MG63 (cell line): Measurements from ENCODE around the gene SERPINB3. TPM values are rescaled to one million over a fixed set of nuclear protein-coding genes. Genes with fewer than 3 reads are reported as not detected.
"Not testable (repeated sequence)": the region's sequence is repeated elsewhere in the genome, so short reads cannot be mapped to it uniquely, and the experiment has no call there.

Experiments used
- DNase-seq: peaks from one replicate; pipeline ENCODE4 v3.0.0-alpha.2; 2020
- H3K27me3 ChIP-seq: fragments of 250-450 bp; sonication (Bioruptor Pico); 2 replicates; pipeline ENCODE4 v1.5.1; 2020; ENCODE audit warnings: mild to moderate bottlenecking, moderate library complexity
- H3K36me3 ChIP-seq: fragments of 250-450 bp; sonication (Bioruptor Pico); 2 replicates; pipeline ENCODE4 v1.5.1; 2020; ENCODE audit warnings: mild to moderate bottlenecking, moderate library complexity
- H3K4me3 ChIP-seq: fragments of 250-450 bp; sonication (Bioruptor Pico); 2 replicates; pipeline ENCODE4 v1.5.1; 2020; ENCODE audit warnings: mild to moderate bottlenecking, moderate library complexity
- H3K9me3 ChIP-seq: fragments of 250-450 bp; sonication (Bioruptor Pico); 2 replicates; pipeline ENCODE4 v1.5.1; 2020; ENCODE audit warnings: mild to moderate bottlenecking, moderate library complexity
- total RNA-seq: library from RNA; depleted of rRNA; stranded (reverse); fragments of >200 nt; shearing (Covaris generic); gene quantifications from 2 replicates; pipeline ENCODE4 v1.2.3, GENCODE V29; 2014; ENCODE audit warnings: low replicate concordance

SERPINB3 gene
- total RNA-seq, 1 experiment from 2014 or later: not detected

GRCh38 chr18:63676526-63677323 is 15.0 kb upstream of the SERPINB3 start:
- Histone ChIP-seq H3K27me3 (no peaks in the 10 kb centered on the region), H3K36me3 (no peaks in the 10 kb centered on the region), H3K9me3 (no peaks in the 10 kb centered on the region), H3K4me3 (no peak overlapping the region)
- DNase-seq: no peak

- DNase-seq: no peak
- H3K9me3 ChIP-seq: no peaks in the 10 kb centered on the region
- H3K27me3 ChIP-seq: no peaks in the 10 kb centered on the region
- H3K4me3 ChIP-seq: no peak overlapping the region
- H3K36me3 ChIP-seq: no peaks in the 10 kb centered on the region
Measured at GRCh38 chr18:63664571-63664970, 2.9 kb upstream of the SERPINB3 start.

- not testable (repeated sequence) for DNase-seq, H3K4me3 ChIP-seq
Measured at GRCh38 chr18:63658920-63659319, 2.8 kb downstream of the SERPINB3 start.

DNA sequence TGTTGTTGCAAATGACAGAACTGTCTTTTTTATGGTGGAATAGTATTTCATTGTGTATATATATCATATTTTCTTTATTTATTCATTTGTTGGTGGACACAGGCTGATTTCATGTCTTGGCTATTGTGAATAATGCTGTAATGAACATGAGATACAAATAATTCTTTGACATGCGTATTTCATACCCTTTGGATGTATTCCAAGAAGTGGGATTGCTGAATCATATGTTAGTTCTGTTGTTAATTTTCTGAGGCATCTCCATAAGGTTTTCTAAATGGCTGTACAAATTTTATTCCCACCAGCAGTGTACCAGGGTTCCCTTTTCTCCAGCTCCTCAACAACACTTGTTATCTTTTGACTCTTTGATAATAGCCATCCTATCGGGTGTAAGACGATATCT is 11.4 kb downstream of the SERPINB3 start:
- not testable (repeated sequence) for H3K36me3 ChIP-seq, H3K27me3 ChIP-seq, DNase-seq, H3K4me3 ChIP-seq, H3K9me3 ChIP-seq

More at GRCh38 chr18:63658920-63659319, 2.8 kb downstream of the SERPINB3 start:
- not testable (repeated sequence) for H3K36me3 ChIP-seq, H3K27me3 ChIP-seq, H3K9me3 ChIP-seq

DNA sequence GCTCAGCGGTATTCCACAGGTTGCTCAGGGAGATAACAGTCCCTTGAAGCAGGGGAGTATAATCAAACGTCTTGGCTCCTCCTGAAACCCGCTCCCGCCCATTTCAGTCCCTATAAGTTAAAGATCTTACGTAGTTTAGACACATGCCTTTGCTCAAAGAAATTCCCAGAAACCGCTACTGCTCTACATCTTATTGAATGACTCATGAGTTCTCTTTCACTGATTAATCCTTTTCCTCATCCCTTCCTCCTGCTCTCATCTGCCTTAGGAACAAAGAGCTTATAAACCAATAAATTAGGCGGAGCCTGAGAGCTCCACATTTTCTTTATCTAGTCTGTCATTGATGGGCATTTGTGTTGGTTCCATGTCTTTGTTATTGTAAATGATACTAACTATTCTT is 13.5 kb downstream of the SERPINB3 start:
- H3K9me3 ChIP-seq: no peaks in the 10 kb centered on the region
- H3K36me3 ChIP-seq: no peaks in the 10 kb centered on the region
- no peak for DNase-seq
- no peaks in the 10 kb centered on the region for H3K27me3 ChIP-seq
- no peak overlapping the region for H3K4me3 ChIP-seq

GRCh38 chr18:63646936-63647335 is 14.8 kb downstream of the SERPINB3 start:
- H3K36me3 ChIP-seq: no peaks in the 10 kb centered on the region
- DNase-seq: no peak
- H3K9me3 ChIP-seq: no peaks in the 10 kb centered on the region
- H3K27me3 ChIP-seq: no peaks in the 10 kb centered on the region
- H3K4me3 ChIP-seq: no peak overlapping the region

DNA sequence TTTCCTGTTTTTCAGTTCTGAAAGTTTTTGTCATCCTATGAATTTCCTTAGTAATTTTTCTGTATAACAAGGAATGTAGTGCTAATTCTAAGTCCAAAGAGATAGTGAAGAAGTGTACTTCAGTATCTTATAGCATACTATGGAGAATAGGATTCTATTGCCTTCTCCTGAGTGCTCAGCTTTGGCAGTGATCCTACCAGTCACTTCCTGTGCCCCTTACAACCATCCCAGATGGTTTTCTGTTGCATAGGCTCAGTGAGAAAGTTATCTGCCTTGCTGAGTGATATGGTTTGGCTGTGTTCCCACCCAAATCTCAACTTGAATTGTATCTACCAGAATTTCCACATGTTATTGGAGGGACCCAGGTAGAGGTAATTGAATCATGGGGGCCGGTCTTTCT is 17.0 kb downstream of the SERPINB3 start:
- not testable (repeated sequence) for H3K9me3 ChIP-seq, H3K36me3 ChIP-seq, H3K27me3 ChIP-seq, DNase-seq, H3K4me3 ChIP-seq

- not testable (repeated sequence) for DNase-seq, H3K4me3 ChIP-seq, H3K27me3 ChIP-seq, H3K9me3 ChIP-seq, H3K36me3 ChIP-seq
Measured at GRCh38 chr18:63644142-63644541, 17.6 kb downstream of the SERPINB3 start, which contains the start of gene SERPINB4. SERPINB4 (minus strand) TSS chr18:63644256; CDS start chr18:63643577, 679 bp downstream.

GRCh38 chr18:63642668-63643356 is 18.9 kb downstream of the SERPINB3 start:
- H3K9me3 ChIP-seq, H3K27me3 ChIP-seq, H3K36me3 ChIP-seq, DNase-seq, H3K4me3 ChIP-seq: not testable (repeated sequence)

GRCh38 chr18:63641157-63641680 is 20.5 kb downstream of the SERPINB3 start:
- H3K27me3 ChIP-seq: not testable (repeated sequence)

DNA sequence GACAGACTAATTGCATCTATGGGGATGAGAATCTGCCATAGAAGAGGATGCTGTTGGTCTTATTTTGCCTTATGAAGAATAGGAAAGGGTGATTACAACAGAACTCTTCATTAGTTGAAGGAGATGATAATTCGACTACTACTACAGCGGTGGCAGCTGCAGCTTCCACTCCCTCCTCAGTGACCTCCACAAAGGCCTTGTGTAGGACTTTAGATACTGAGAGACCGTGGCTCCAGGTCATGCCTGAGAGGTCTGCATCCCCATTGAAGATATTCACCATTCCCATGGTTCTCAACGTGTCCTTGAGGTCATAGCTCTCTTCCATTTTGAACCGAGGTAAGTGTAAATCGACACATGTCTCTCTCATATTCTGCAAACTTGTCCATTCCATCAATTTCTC is 24.0 kb downstream of the SERPINB3 start:
- no peak overlapping the region for H3K4me3 ChIP-seq
- no peaks in the 10 kb centered on the region for H3K27me3 ChIP-seq
- H3K9me3 ChIP-seq: no peaks in the 10 kb centered on the region
- DNase-seq: no peak
- no peaks in the 10 kb centered on the region for H3K36me3 ChIP-seq

More at GRCh38 chr18:63641157-63641680, 20.5 kb downstream of the SERPINB3 start:
- not testable (repeated sequence) for DNase-seq, H3K36me3 ChIP-seq, H3K4me3 ChIP-seq, H3K9me3 ChIP-seq

GRCh38 chr18:63627819-63628218 is 33.9 kb downstream of the SERPINB3 start:
- Histone ChIP-seq H3K27me3 (no peaks in the 10 kb centered on the region), H3K9me3 (0 out of 2 replicates have a peak, but pooled peaks cover 1% of the 10 kb centered on the region), H3K36me3 (no peaks in the 10 kb centered on the region), H3K4me3 (no peak overlapping the region)
- DNase-seq: no peak

- no peak for DNase-seq
- Histone ChIP-seq H3K36me3 (no peaks in the 10 kb centered on the region), H3K9me3 (0 out of 2 replicates have a peak, but pooled peaks cover 1% of the 10 kb centered on the region), H3K4me3 (no peak overlapping the region), H3K27me3 (no peaks in the 10 kb centered on the region)
Measured at GRCh38 chr18:63626431-63626830, 35.3 kb downstream of the SERPINB3 start.

GRCh38 chr18:63624863-63625262 is 36.8 kb downstream of the SERPINB3 start:
- Histone ChIP-seq H3K9me3 (0 out of 2 replicates have a peak, but pooled peaks cover 1% of the 10 kb centered on the region), H3K27me3 (no peaks in the 10 kb centered on the region), H3K4me3 (no peak overlapping the region), H3K36me3 (no peaks in the 10 kb centered on the region)
- no peak for DNase-seq

DNA sequence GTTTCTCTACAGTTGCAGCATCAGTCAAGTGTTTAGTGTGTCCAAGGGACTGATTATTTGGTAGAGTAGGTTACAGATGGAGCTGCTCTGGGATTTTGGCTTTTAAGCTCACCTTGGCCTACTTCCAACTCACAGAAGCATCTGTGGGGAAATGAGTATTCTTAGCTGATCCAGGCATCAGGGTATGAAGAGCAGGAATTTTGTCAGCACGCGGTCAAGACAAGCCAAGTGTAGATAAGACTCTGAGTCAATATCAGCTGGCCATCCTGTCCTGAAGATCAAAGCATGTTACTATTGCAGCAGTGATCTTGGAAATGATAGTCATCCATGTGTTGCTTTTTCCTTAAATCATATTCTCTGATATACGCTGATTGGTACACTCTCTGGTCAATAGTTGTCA is 42.0 kb downstream of the SERPINB3 start:
- no peak overlapping the region for H3K4me3 ChIP-seq
- H3K9me3 ChIP-seq: 0 out of 2 replicates have a peak, but pooled peaks cover 1% of the 10 kb centered on the region
- no peaks in the 10 kb centered on the region for H3K27me3 ChIP-seq
- no peaks in the 10 kb centered on the region for H3K36me3 ChIP-seq
- no peak for DNase-seq

- Histone ChIP-seq H3K36me3 (no peaks in the 10 kb centered on the region), H3K9me3 (no peaks in the 10 kb centered on the region), H3K4me3 (no peak overlapping the region), H3K27me3 (no peaks in the 10 kb centered on the region)
- DNase-seq: no peak
Measured at GRCh38 chr18:63617915-63618234, 43.8 kb downstream of the SERPINB3 start.

DNA sequence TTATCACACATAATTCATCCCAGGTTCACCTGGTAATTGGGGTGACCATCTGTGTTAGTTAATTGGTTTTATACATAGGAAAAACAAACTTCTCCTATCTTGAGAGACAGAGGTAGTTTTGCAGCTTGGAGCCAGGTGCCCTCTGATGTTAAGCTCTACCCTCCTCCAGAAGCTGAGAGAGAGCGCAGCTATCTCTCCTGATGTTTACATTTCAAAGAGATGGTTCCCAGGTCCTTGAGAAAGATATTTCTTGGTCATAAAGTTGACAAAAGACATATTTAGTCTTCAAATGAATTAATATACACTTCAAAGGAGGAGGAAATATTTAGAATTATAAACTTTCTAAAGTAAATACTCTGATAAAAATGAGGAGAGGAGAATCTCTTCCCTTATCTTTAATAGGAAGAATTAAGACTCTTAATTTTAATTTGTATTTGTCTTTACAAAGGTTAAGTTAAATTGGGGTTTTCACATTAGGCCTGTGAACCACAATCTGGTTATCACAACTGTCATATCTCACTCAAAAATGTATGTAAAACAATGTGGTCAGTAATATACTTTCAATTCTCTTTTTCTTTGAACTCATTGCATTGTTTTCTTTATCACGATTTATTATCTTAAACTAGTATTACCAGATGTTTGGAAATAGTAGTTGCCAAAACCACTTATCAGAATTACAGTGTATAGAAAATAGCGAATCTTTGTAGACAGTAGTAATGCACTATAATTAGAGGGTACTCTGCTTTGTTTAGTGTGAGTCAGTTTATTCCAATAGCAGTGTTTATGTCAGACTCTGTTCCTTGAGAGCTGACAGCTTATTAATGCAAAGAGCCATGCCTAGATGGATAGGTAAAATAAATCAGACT is 44.4 kb downstream of the SERPINB3 start:
- Histone ChIP-seq H3K36me3 (no peaks in the 10 kb centered on the region), H3K27me3 (no peaks in the 10 kb centered on the region), H3K4me3 (no peak overlapping the region), H3K9me3 (no peaks in the 10 kb centered on the region)
- no peak for DNase-seq
